Measurements from ENCODE around the gene CAP2.

CAP2 gene

DNA sequence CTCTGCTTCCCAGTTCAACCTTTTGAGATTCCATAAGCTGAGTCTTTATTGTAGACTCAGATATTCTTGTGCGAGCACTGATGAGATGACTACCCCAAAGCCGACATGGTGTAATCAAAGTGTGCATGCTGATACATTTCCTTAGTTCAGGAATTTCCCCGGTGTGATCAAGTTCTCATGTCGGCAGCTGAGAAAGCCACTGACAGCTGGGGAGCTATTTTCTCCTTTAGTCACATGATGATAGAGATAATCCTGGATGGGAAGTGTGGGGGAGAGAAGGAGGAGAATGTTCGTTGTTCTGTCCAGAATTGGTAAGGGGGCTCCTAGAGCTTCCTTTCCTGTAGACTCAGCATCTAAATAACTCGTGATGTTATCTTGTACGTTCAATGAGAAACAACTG, 7.7 kb upstream of the CAP2 start:
- H3K4me3 ChIP-seq (ENCODE audit: low read depth, low read length): no peak overlapping the region
- TF ChIP-seq, protein P1, sequence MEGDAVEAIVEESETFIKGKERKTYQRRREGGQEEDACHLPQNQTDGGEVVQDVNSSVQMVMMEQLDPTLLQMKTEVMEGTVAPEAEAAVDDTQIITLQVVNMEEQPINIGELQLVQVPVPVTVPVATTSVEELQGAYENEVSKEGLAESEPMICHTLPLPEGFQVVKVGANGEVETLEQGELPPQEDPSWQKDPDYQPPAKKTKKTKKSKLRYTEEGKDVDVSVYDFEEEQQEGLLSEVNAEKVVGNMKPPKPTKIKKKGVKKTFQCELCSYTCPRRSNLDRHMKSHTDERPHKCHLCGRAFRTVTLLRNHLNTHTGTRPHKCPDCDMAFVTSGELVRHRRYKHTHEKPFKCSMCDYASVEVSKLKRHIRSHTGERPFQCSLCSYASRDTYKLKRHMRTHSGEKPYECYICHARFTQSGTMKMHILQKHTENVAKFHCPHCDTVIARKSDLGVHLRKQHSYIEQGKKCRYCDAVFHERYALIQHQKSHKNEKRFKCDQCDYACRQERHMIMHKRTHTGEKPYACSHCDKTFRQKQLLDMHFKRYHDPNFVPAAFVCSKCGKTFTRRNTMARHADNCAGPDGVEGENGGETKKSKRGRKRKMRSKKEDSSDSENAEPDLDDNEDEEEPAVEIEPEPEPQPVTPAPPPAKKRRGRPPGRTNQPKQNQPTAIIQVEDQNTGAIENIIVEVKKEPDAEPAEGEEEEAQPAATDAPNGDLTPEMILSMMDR (IDR thresholded peaks at IDR 0.05; ENCODE audit: borderline replicate concordance, insufficient read depth, low read depth, low read length): no peak

DNA sequence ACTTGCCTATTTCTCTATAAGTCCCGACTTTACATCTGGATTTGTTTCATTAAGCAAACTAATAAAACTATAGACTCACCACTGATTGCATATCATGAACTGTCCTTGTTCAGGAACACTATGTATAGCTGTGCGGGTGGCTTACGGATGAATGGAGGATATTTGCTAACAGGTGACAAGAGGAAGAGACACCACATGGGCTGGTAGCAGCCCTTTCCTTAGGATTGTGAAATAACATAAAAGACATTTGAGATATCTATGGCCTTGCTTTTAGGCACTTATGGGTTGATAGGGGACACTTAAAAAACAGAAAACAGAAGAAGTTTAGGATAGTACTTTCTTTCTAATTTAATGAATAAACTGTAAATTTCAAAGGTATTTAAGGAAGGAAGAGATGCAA, 5.0 kb upstream of the CAP2 start:
- TF ChIP-seq, protein P1 (IDR thresholded peaks at IDR 0.05; ENCODE audit: borderline replicate concordance, insufficient read depth, low read depth, low read length): no peak
- no peak overlapping the region for H3K4me3 ChIP-seq (ENCODE audit: low read depth, low read length)

DNA sequence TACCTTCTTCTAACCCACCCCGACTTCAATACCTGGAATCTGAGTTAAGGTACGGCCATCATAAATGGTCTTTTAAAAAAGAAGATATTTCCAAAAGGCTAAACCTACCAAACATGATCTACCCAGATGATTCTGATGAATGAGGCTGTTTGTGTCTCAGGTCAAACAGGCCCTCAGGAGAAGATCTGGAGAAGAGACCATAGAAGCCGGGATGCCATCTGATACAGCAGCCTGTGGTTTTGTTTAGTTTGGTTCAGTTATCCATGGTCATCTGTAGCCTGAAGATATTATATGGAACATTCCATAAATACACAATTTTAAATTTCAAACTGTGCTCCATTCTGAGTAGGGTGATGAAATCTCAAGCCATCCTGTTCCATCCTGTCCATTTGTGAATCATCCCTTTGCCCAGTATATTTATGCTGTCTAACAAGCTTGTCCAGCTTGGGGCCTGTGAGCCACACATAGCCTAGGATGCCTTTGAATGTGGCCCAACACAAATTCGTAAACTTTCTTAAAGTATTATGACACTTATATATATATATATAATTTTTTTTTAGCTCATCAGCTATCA, 4.0 kb upstream of the CAP2 start:
- TF ChIP-seq, protein P1 (IDR thresholded peaks at IDR 0.05; ENCODE audit: borderline replicate concordance, insufficient read depth, low read depth, low read length): no peak
- no peak overlapping the region for H3K4me3 ChIP-seq (ENCODE audit: low read depth, low read length)

DNA sequence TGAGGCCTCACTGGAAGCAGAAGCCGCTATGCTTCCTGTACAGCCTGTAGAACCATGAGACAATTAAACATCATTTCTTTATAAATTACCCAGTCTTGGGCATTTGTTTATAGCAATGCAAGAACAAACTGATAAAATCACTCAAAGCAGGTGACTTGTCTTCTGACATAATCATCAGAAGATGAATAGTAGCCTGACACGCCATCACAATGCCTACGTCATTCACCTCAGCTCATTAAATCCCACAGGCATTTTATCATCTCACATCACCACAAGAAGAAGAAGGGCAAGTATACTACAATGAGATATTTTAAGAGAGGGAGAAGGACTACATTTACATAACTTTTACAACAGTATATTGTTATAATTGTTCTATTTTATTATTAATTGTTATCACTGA, 3.1 kb upstream of the CAP2 start:
- TF ChIP-seq, protein P1 (IDR thresholded peaks at IDR 0.05; ENCODE audit: borderline replicate concordance, insufficient read depth, low read depth, low read length): no peak

DNA sequence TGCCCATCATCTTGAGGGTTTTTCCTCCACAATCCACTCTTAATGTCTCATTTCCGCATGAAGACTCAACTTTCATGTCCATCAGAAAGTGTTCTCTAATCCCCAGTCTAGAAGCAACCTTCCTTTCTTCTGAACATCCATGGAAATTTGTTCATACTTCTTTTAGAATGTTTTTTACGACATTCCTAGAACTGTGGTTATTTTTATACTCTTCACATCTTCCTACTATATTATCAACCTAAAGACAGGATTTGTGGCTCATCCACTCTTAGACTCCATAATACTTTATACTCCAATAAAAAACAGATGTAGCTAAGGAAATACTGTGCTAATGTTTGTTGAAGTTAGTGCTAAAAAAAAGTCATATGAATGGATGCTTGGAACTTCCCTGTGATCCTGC, 1.4 kb upstream of the CAP2 start:
- TF ChIP-seq, protein P1 (IDR thresholded peaks at IDR 0.05; ENCODE audit: borderline replicate concordance, insufficient read depth, low read depth, low read length): no peak
- H3K4me3 ChIP-seq (ENCODE audit: low read depth, low read length): no peak overlapping the region

More for the DNA sequence above, 3.1 kb upstream of the CAP2 start:
- H3K4me3 ChIP-seq (ENCODE audit: low read depth, low read length): no peak overlapping the region

DNA sequence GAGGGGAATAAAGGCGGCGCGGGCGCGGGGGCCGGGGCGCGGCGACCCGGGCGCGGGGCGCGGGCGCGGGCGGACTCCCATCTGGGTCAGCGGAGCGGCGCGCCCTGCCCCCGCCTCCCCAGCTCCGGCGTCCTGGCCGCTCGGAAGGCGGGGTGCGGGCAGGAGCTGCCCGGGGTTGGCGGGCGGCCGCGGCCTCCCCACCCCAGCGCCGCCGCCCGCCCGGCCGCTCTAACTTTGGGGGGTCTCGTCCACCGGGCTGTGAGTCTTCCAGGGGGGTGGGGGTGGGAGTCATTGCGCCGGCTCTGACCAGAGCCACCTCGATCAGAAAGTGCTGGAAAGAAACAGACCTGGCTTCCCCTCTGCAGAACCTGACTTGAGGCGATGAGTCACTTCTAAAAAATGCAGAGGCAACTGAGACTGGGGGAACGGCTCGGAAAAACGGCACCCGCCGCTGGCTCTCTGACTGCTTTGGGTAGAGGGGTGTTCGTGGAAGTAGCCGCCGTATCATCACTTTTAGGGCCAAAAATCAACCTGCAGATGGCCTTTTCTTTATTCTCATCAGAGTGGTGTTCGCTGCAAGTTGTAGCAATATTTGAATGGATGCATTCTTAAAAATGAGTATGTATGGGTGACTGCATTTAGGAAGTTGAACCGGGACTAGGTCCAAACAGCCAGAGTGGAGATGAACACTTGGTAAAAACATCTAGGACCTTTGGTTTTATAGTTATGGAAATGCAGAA, 667 bp downstream of the CAP2 start:
- no peak overlapping the region for H3K4me3 ChIP-seq (ENCODE audit: low read depth, low read length)

More for the DNA sequence above, 667 bp downstream of the CAP2 start:
- TF ChIP-seq, protein P1 (IDR thresholded peaks at IDR 0.05; ENCODE audit: borderline replicate concordance, insufficient read depth, low read depth, low read length): no peak

Data from GM12875 (cell line).